NCI-H2029 (cell line): ENCODE measurements around the gene DHX15.

Source experiments
- DNase-seq: peaks from one replicate; lab custom pipeline; 2025; lab: John Stamatoyannopoulos, UW

DHX15 gene

GRCh38 chr4:24482871-24483270 is 101.5 kb downstream of the DHX15 start:
- DNase-seq: no peak

DNA sequence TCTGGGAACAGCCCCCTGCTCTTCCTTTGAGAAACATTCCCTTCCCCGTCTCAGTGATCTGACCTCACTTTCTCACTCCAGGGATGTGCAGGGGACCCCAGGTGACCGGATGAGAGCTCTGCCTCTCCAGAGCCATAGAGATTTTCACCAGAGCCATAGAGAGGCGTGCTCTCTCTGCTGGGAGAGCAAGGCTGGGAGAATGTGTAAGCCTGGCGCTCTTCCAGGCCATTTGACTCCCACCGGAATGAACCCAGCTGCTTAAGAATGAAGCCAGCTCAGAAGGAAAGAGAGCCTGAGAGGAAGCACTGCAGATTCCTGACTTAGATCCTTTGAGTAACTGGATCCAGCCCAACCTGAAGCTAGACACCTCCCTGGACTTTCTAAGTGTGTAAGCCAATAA is 106.4 kb downstream of the DHX15 start:
- no peak for DNase-seq
